AG09309 (cell line): Measurements from ENCODE around the gene LGI4.

Experiments
- DNase-seq: peaks from one replicate; pipeline ENCODE4 v3.0.0-alpha.2; 2010; ENCODE audit warnings: low read depth
- H3K4me3 ChIP-seq: 2 replicates; pipeline ENCODE4 v1.5.1; 2011; ENCODE audit warnings: mild to moderate bottlenecking, low read depth, low read length, moderate library complexity; ENCODE audit not compliant: control insufficient read depth
- TF ChIP-seq, protein P1 (sequence below): IDR thresholded peaks from 2 replicates; pipeline ENCODE4 v1.5.1; 2011; ENCODE audit warnings: mild to moderate bottlenecking, low read depth, low read length, inconsistent platforms; ENCODE audit not compliant: insufficient read depth, control insufficient read depth; ENCODE audit errors: missing control alignments

Gene LGI4

DNA sequence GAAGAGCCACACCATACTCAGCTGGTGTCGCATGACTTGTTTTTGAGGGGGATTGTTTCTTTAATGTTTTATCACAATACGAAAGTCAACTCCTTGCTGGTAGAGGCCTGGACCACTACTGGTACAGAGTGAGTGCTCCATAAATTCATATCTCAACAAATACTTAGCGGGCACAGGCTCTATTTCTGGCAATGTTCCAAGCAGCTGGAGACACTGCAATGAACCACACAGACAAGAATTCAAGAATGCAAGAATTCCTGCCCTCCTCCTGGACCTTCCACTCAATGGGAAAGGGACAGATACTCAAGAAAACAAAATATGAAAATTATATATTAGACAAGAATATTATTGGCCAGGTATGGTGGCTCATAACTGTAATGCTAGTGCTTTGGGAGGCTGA lies 14.6 kb upstream of the LGI4 start:
- TF ChIP-seq, protein P1, sequence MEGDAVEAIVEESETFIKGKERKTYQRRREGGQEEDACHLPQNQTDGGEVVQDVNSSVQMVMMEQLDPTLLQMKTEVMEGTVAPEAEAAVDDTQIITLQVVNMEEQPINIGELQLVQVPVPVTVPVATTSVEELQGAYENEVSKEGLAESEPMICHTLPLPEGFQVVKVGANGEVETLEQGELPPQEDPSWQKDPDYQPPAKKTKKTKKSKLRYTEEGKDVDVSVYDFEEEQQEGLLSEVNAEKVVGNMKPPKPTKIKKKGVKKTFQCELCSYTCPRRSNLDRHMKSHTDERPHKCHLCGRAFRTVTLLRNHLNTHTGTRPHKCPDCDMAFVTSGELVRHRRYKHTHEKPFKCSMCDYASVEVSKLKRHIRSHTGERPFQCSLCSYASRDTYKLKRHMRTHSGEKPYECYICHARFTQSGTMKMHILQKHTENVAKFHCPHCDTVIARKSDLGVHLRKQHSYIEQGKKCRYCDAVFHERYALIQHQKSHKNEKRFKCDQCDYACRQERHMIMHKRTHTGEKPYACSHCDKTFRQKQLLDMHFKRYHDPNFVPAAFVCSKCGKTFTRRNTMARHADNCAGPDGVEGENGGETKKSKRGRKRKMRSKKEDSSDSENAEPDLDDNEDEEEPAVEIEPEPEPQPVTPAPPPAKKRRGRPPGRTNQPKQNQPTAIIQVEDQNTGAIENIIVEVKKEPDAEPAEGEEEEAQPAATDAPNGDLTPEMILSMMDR = no peak
- no peak for DNase-seq
- no peak overlapping the region for H3K4me3 ChIP-seq

DNA sequence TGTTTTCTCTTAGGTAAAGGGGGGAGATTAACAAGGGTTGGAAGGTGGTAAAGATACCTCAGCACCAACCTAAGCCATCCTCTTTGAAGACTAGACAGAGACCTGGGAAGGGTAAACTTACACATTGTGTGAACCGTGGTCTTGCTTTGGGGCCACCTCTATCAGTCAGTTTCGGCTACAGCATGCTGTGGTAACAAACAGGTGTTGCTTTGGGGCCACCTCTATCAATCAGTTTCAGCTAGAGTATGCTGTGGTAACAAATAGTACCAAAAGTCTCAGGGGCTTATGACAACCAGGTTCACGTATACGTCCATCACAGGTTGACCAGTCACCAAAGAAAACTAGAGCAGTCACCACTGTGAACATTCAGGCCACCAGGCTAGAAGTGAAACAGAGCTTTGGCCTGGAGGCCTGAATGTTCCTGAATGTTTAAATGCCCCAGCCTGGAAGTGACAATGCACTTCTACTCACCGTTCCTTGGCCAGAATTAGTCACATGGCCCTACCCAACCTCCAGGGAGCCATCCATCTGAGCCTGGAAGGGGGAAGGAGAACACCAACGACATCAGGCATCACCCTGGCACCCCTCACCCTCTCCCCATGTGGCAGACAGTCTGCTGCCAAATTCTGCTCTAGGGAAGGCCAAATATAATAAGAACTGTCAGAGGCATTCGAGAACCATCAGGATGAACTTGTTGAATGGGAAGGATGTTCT lies 12.0 kb upstream of the LGI4 start:
- TF ChIP-seq, protein P1 = no peak
- no peak for DNase-seq
- no peak overlapping the region for H3K4me3 ChIP-seq

DNA sequence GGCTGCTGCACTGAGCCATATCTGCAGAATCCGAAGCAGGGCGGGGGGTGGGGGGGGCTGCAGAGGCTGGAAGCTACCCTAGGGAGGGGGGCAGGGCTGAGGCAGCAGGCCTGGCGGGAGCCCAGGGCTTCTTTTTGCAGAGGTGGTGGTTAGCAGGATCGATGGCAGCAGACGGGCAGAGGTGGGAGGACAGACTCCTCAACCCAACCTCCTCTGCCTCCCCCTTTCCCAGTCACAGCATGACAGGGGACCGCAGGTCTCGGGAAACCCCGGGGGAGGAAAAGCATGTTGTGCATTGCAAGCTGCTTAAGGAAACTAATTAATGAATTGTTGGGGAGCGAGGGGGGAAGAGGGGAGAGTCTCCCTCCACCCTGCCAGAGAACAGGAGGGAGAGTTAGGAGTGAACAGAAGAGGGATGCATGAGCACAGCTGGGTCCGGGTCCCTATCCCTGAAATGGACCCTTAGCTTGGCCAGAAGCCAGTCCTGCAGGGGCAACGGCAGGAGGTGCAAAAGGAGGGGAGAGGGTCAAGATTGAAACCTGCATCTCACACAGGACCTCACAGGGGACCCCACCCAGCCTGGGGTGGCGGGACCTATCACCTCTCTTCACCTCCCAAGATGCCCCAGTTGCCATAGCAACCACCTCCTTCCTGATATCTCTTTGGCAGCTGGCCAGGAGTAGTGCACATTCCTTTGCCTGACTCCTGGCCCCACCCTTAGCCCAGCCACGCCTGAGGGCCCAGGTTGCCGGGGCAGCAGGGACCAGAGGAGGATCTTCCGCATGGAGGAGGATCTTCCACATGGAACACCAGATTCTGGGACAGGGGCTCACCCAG lies 10.0 kb upstream of the LGI4 start:
- TF ChIP-seq, protein P1 = no peak
- H3K4me3 ChIP-seq = no peak overlapping the region
- DNase-seq = no peak

DNA sequence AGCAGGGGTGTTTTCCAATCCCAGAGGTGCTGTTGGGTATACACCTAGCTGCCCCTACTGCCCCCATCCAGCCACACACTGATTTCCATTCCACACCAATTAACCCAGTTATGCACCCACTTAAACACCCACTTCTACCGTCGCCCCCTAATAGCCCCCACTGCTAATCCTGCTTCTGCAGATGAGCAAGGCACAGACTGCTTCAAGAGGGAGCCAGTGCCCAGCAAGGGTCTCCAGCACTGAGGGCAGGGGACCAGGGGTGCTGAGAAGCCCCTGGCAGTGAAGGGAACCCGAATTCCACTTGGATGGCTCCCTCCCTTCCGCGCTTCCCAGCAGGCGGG lies 9.4 kb upstream of the LGI4 start:
- no peak for DNase-seq
- no peak overlapping the region for H3K4me3 ChIP-seq
- TF ChIP-seq, protein P1 = no peak

DNA sequence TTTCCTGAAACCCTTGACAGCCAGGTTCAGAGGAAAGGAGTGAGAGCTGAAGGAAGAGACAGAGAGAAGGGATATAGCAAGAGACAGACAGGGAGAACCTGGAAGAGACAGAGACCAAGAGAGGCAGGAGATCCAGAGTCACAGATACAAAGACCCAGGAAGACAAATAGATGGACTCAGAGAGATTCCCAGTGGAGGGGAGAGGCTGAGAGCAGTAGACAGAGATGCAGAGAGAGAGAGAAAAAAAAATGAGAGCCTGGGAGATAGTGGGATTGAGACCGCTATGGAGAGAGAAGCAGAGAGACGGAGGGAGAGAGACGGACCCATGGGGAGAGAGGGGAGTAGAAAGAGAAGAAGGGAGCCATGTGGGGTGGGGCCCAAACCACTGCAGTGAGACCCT lies 9.0 kb upstream of the LGI4 start:
- TF ChIP-seq, protein P1 = no peak
- no peak for DNase-seq
- H3K4me3 ChIP-seq = no peak overlapping the region

DNA sequence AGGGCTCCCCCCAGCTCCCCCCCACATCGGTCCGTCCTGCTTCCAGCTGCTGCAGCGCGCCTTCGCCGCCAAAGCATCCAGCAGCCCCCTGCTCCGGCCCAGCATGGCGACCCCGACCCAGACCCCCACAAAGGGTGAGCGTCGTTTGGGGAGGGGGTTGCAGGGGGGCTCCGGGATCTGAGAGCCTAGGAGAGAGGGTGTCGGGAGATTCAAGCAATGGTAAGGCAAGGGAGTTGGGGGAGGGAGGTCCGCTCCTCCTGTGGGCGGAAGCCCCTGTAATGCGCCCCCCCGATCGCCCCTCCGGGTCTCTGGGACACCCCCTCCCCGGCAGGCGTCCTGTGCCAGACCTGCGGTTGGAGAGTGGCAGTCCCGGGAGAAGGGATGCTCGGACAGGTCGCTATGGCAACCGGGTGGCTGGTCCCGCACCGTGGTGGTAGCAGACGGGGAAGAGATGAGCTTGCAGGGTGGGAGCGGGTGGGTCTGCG lies 8.4 kb upstream of the LGI4 start, which contains the start of gene FXYD7:
FXYD7 (plus strand) TSS at position 25 of the 485 bp plus-strand sequence; CDS start at position 104, 79 bp downstream.
- H3K4me3 ChIP-seq = no peak within 1 kb of the TSS
- TF ChIP-seq, protein P1 = no peak
- DNase-seq = no peak
